GM19035 (cell line): ENCODE data around the gene ULK4.
"Not testable (repeated sequence)": the region's sequence is repeated elsewhere in the genome, so short reads cannot be mapped to it uniquely, and the experiment has no call there.

Experiments used
- ATAC-seq: cut with Tn5 transposase; IDR thresholded peaks from one replicate; pipeline ENCODE4 v1.9.1; 2021; ENCODE audit not compliant: unreplicated experiment

Gene ULK4

DNA sequence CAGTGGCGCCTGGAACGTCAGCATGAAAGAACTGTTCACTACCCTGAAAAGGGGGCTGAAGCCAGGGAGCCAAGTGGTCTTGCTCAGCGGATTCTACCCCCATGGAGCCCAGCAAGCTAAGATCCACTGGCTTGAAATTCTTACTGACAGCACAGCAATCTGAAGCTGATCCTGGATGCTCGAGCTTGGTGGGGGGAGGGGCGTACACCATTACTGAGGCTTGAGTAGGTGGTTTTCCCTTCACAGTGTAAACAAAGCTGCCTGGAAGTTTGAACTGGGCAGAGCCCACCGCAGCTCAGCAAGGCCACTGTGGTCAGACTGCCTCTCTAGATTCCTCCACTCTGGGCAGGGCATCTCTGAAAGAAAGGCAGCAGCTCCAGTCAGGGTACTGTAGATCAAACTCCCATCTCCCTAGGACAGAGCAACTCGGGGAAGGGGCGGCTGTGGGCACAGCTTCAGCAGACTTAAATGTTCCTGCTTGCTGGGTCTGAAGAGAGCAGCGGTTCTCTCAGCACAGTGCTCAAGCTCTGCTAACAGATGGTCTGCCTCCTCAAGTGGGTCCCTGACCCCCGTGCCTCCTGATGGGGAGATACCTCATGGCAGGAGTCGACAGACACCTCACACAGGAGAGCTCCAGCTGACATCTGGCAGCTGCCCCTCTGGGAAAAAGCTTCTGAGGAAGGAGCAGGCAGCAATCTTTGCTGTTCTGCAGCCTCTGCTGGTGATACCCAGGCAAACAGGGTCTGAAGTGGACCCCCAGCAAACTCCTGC is 591.0 kb downstream of the ULK4 start:
- not testable (repeated sequence) for ATAC-seq

DNA sequence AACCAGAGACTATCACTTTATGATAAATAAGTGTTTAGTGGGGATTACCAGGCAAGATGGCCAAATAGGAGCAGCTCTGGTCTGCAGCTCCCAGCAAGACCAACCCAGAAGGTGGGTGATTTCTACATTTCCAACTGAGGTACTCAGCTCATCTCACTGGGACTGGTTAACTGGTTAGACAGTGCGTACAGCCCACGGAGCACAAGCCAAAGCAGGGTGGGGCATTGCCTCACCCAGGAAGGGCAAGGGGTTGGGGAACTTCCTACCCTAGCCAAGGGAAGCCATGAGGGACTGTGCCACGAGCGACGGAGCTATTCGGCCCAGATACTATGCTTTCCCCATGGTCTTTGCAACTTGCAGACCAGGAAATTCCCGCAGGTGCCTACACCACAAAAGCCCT is 591.6 kb downstream of the ULK4 start:
- ATAC-seq, result no peak

DNA sequence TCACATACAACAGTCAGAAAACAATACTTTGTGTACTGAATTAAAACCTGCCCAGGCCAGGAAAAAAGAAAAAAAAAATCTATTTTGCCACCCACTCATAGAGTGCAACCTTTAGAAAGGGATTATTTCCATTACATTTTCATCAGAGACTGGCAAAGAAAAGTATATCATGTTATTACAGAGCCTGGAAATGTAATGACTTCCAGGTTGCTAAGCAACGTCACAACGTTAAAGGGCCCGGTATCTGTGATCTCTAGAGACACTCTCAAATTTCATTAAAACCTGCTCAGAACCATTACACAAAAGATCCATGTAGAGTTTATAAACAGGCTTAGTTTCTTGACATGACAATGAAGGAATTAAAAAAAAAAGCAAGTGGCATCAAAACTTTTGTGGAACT is 592.1 kb downstream of the ULK4 start:
- no peak for ATAC-seq

DNA sequence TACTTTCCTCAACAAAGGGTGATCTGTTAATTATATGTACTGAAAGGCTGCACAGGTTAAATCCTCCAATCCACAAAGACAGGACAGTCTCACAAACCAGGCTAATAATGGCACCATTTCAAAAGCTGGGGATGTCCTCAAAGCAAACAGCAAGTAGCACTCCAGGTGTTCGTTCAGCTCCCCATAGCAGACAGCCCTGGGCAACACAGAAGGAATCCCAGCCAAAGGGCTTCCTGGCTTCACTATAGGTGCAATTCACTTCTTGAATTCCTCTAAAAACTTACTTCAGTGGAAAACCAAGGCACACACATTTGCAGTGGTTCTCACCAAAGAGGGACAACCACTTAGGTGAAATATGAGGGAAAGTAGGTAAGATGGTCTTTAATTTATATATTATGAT is 595.9 kb downstream of the ULK4 start:
- ATAC-seq, result no peak

DNA sequence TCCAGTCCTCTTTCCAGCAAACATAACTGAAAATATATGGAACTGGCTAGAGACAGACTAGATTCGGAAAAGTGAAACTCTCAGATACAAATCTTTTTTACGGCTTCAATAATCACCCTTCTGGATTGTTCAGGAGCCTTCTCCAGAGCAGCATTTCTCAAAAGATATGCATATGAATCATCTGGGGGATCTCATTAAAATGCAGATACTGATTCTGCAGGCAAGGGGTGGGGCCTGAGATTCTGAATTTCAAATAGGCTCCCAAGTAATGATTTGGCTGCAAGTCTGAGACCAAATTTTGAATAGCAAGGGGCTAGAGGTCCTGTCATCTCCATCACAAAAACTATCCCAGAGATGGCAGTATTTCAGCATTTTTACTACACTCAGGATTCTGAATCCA is 597.2 kb downstream of the ULK4 start:
- no peak for ATAC-seq

DNA sequence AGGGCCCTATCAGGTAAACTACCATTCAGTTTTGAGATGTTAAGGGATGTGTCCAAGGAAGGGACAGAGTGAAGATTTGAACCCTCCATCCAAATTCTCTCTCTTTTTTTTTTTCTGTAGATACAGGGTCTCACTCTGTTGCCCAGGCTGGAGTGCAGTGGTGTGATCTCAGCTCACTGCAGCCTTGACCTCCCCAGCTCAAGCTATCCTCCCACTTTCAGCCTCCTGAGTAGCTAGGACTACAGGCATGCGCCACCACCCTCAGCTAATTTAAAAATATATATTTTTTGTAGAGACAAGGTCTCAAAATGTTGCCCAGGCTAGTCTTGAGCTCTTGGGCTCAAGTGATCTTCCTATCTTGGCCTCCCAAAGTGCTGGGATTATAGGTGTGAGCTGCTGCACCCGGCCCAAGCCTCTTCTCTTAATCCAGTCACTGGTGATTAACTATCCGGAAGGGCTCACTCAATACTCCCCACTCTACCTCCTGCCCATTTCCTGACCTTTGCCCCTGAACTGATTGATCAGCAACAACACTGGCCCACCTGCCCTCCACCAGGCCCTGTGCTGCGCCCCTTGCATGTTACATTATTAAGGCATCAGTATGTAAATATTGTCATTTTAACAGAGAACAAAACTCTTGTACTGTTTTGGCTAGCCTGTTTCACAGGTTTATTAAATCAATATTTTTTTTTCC is 597.9 kb downstream of the ULK4 start:
- ATAC-seq, result no peak

DNA sequence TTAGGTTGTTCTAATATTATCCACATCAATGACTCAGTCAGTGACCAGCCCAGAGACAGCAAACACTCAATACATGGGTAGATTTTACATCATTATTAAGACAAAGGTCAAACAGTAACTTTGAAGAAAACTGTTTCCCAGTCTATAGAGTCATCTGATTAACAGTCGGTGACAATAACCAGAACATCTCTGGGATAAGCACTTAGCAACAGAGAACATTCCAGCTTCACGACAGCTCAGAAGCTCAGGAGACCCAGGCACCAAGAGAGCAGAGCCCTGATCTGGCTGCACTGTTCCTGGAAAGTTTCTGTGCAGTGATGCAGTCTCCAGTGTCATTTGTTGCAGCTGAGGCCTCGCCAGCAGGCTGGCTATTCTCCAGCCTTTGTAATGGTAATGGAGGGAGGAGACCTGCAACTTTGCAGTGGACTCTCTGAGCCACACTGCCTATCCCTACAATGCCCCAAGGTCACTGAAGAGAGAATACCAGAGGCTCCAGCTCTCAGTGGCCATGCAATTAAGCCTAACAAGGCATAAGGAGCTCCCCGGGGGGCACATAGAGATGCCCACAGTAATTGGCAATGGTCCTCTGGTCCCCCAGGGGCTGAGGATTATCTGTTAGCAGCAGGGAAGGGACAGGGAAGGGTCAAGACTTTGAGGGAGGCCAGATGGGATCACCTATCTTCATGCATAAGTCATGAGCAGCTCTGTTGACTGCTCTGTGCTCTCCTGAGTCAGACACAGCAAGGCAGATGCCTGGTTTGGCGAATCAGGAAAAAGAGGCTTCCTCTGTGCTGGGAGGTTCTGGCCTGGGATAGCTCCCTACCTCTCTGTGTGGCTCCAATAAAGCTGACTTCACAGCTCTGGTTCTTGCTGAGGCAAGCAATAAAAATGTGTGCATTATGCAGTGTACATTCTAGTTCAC is 599.0 kb downstream of the ULK4 start:
- no peak for ATAC-seq

DNA sequence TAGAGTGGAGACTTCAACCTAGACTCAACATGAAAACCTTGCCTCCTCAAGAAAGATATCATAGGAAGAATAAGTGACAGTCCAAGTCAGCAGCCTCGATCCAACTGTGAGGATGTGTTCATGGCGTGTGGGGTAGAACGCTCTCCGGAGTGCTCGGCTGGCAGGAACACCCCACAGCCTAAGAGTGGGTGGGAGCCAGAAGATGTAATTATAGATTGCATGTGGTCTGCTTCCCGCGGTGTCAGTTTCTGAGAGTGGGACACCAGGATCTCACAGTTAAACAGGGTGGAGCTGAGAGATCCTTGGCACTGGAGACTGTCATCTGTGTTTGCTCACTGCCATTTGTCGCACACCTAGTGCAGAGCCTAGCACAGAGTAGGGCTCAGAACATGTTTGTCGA is 604.6 kb downstream of the ULK4 start:
- ATAC-seq, result no peak

DNA sequence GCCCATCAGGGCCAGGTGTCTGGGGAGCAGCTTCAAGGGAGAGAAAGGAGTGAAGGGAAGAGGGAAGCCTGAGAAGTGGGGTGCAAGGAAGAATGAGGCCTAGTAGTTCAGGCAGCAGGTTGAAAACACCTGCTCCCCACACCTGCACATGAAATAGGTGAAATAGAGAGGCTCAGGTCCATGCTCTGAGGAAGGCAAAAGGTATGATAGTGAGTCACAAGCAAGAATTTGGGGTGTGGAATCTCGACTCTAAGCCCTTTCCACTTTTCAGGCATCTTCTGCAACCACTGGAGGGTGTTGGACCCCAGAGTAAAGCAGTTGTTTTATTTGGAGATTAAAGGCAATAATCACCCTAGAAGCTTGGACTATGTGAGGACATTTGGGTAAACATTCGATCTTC is 605.1 kb downstream of the ULK4 start:
- no peak for ATAC-seq

DNA sequence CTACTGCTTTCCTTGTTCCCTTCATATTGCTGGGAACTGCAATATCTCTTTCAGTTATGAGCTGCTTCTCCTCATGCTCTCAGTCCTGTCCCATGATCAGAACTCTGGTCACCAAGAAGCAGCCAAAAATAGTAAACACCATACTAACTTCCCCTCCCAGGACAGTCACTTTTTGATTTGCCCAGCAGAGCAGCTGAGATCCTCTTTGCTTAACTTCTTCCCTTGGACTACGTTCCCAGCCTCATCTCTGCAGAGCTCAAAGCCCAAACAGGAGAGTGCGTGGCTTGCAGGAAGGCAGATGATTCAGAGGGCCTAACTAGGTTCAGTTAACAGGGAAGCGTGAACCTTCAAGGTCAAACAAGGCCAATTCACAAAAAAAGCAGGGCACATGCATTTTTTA is 609.4 kb downstream of the ULK4 start:
- no peak for ATAC-seq

DNA sequence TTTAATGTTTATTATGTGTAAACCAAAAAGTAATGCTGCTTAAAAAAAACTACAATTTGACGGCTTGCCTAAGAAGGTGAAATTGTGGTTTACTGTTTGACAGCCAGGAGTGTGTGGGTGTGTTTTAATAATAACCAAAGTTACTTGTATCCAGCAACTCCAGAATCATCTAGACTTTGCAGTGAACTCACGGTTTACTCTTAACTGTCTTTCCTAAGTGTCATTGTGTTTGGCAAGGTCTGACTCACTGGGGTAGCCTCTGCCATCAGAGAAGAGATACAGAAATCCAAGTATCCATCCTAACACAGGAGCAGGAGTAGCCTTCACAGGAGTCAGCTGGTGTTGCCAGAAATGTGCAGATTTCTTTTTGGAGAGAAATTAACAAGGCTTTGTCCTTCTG is 611.5 kb downstream of the ULK4 start:
- ATAC-seq, result no peak

DNA sequence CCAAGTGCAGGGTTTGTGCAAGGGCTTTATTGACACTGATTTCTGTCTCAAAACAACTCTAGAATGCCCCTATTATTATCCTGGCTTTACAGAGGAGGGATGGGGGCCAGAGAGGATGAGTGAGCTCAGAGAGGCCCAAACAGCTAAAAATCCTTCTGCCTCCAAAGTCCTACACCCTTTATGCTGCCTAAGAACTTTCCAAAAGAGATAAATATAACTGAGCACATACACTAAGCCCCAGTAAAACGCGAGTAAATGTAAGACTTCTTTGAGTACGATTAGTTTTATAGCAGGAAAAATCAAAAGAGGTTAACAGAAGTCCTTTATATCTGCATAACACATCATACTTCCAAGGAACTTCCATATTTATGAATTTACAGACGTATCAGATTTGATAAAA is 613.5 kb downstream of the ULK4 start:
- ATAC-seq, result no peak

DNA sequence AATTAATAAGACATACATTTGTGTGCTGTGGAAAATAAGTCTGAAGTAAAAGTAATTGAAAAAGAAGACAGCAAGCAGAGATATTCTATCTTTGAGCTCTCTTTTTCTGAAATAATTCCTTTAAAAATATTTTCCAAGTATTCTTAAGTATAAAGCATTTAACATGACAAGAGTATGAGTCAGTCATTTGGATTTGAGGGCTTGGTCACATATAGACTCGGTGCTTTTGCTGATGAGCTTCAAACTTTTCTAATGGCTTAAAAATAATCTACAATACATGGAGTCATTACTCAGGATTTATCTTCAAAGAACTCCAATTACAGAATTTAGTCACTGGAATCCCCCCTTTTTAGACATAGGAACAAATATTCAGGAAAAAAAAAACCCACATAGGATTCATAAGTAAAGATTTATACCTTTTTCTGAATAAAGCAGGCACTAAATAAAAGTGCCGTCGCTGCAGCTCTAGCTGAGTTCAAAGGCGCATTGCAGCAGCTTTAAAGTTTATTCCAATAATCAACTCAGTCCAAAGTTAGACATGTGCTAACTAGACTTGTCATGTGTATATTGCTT is 615.1 kb downstream of the ULK4 start:
- ATAC-seq, result no peak

DNA sequence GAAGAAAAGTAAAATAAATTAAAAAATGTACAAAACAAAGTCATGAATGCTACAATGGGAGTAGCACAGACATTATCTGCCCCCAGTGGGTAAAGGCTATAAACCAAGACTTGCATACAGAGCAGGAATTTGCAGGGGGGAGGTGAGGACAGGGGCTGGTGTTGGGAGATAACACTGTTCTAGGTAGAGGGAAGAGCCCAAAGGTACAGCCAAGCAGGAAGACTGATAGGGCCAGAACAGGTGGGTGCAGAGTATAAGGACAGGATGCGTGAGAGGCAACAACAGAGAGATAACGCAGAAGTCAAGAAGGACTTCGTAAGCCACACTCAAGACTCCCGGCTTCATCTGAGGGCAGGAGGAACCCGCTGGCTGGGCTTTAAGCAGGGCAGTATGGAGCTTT is 616.1 kb downstream of the ULK4 start:
- no peak for ATAC-seq

DNA sequence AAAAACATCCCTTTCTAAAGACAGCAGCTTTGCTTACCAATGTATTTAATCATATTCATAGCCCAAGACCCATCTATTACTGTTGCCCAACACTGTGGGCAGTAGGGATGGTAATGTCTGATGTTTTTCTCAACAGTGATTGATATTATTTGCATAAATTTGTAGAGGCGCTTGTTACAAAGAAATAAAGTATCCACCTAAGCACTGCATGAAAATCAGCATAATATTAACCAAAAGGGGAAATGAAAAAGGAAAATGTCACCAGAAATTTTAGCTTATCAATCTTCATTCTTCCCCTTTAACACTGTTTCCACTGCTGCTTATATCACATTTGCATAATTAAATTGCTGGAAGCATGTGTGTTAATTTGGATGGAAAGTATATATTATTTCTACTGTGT is 622.1 kb downstream of the ULK4 start:
- no peak for ATAC-seq

DNA sequence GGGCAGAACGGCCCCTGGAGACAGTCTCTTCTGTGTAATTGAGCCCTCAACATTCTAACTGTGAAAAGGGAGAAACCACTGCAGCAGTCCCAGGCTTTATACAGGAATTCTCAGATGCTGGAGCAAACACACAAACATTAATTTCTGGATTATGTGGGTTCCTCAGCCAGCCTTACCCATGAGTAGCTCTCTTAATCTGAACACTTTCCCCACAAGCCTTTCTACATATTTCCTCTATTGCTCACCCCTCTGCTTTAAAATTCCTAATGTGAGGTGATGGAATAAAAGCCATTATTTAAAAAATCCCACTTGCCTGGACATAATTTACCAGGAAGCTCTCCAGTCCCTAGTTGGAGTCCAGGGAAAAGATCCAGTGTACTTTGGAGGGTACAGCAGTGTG is 623.6 kb downstream of the ULK4 start:
- no peak for ATAC-seq

DNA sequence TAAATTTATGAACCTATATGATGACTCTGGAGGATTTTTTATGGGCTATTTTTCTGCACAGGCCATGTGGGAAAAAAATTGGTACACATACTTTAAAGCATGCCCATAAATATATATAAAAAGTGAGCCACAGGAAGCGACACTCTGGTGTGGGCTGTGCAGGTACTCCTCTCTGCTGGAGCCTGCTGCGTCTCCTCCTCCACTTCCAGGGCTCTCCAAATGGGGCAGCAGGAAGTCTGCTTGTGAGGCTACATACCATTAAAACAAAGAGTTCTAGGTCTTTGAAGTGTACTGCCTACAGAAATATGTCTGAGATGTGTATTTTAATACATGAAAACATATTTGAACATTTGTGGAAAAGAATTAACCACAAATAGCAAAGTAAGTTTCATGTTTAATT is 627.5 kb downstream of the ULK4 start:
- ATAC-seq, result no peak

DNA sequence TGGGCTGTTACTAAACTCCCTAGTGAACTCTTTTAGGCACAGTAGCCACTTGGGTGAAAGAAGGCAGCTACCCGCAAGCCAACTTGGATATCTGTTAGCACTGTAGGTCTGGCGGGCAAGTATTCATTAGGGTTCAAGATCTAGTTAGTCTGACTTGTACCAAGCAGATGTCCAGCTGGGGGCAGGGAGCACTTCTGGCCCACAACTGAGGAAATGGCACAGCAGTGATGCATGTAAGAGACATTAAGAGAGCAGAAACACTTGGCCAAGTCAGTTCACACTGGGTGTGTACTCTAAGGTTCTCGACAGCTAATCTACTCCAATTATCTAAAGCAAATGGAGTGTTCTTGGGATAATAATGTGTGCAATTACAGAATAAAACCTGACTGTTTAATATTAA is 630.9 kb downstream of the ULK4 start:
- ATAC-seq, result no peak

DNA sequence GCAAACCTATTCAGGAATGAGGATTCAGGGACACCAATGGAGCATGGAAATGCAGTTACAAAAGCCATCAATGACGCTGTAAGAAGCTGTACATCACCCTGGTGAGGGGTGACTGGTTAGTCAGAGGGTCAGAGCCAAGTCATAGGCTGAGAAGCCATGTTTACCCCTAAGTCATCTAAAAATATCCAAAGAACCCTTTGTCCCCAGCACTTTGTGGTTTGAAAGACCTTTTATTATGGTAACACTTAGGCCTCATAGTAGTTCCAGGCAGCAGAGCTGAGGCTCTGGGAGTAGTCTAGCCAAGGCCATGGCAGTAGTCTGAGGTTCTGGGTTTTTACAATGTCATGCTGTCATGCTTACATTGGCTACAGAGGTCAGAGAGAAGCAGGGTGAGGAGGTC is 631.4 kb downstream of the ULK4 start:
- ATAC-seq, result no peak

DNA sequence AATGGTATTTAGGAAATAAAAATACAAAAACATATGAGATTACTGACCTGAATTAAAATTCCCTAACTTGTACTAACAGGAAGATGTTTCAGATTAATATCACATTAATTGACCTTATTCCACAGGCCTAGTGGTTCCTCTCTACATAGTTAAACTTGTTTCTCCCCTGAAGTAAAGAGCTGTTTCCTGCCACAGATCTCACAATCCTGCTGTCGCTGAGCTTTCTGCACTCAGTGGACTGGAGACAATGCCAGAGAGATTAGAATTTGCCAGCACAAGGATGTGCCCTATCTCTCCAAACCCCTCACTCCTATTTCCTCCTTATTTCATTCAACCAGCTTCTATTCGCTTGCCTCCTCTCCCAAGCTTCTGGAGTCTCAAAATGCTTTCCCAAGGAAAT is 632.0 kb downstream of the ULK4 start:
- no peak for ATAC-seq

DNA sequence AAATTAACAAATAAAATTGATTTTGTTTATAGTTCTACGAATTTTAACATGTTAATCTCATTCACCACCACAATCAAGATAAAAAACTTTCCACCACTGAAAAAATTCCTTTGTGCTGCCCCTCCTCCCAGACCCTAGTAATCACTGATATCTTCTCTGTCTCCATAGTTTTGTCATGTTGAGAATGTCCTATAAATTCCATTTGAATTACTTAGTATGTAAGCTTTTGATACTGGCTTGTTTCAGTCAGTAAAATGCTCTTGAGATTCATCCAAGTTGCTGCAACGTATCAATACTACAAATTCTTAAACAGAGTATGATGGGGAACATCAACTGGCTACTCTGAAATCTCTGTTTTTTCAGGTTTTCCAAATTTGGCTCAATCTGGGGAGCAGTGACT is 633.0 kb downstream of the ULK4 start:
- ATAC-seq, result no peak
